ENCODE measurements around the gene KLHL17. TPM values are rescaled to one million over a fixed set of nuclear protein-coding genes. Genes with fewer than 3 reads are reported as not detected.

Gene KLHL17
- total RNA-seq, 1 donor from 2014 or later: 4.5 TPM

DNA sequence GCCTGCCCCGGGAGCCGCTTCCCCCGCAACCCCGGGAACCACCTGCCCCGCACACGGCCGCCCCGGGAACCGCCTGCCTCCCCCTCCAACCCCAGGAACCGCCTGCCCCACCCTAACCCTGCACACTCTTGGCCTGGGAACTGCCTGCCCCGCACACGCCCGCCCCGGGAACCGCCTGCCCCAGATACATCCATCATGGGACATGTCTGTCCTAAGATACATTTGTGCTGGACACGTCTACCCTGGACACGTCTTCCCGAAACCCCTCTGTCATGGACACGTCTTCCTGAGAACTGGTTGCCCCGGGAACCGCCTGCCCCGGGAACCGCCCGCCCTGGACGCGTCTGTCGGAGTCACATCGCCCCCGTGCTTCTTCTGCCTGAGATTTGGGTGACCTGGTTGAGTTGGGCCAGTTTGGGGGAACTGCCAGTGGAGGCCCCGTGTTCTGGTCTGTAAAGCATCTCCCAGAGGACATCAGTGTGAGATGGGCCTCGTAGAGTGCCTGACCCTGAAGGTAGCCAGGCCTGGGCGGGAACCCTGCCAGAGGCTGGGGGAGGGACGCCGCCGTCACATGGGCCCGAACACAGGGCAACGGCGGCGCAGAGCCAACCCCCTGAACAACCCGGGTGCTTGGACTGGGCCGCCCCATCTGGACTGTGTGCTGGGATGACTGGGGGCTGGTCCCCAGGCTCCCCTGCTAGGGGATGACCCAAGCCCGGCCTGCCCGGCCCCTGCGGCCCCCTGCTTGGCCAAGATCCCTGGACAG lies 17.9 kb downstream of the KLHL17 start:
- TF ChIP-seq, protein P1, sequence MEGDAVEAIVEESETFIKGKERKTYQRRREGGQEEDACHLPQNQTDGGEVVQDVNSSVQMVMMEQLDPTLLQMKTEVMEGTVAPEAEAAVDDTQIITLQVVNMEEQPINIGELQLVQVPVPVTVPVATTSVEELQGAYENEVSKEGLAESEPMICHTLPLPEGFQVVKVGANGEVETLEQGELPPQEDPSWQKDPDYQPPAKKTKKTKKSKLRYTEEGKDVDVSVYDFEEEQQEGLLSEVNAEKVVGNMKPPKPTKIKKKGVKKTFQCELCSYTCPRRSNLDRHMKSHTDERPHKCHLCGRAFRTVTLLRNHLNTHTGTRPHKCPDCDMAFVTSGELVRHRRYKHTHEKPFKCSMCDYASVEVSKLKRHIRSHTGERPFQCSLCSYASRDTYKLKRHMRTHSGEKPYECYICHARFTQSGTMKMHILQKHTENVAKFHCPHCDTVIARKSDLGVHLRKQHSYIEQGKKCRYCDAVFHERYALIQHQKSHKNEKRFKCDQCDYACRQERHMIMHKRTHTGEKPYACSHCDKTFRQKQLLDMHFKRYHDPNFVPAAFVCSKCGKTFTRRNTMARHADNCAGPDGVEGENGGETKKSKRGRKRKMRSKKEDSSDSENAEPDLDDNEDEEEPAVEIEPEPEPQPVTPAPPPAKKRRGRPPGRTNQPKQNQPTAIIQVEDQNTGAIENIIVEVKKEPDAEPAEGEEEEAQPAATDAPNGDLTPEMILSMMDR (IDR thresholded peaks at IDR 0.05; ENCODE audit: insufficient read depth, low read length, severe bottlenecking): no peak
- Histone ChIP-seq H3K4me3 (ENCODE audit: low read depth, low read length) (no peak overlapping the region), H3K27me3 (ENCODE audit: control insufficient read depth, insufficient read depth, low read length) (peaks cover 9% of the 10 kb centered on the region), H3K36me3 (ENCODE audit: control insufficient read depth, insufficient read depth, low read length) (peaks cover 4% of the 10 kb centered on the region)
- DNase-seq (ENCODE audit: low read depth) (no peak), FAIRE-seq (no peak)

DNA sequence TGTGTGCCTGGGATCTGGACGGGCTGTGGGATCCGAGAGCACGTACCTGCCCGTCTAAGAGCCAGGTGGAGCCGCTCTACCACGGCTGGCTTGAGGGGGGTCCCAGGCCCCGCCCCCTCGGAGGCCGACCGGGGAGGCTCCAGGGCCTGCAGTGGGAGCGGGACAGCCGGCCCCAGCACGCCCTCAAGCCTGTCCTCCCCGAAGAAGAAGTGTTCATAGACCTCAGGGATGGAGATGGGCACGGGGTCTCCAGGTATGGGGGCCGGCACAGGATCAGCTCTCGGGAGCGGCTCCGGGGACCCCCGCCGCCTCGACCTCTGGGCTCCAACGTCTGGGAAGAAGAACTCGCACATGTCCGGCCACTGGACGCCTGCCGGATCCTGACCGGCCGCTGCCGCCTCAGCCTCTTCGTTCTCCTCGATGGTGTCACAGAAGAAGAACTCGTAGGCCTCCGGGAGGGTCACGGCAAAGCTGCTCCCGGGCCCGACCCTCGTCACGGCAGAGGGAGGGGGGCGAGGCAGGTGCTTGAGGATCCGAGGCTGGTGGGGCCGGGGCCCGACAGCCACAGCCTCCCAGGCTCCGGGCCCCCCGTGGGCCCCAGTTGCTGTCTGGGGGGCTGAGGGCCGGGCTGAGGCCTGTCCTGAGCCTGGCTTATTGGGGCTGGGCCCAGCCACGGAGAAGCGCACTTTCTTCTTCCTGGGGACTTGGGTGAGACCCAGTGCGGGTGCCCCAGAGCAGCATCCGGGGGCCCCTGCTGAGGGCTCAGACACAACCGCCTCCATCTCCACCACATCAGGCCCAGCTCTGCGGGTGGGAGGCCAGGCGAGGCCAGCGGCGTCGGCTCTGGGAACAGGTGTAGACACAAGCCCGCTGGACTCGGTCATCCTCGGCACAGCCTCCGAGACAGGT lies 18.7 kb downstream of the KLHL17 start:
- DNase-seq (ENCODE audit: low read depth): no peak
- Histone ChIP-seq H3K27me3 (ENCODE audit: control insufficient read depth, insufficient read depth, low read length) (peaks cover 13% of the 10 kb centered on the region), H3K4me3 (ENCODE audit: low read depth, low read length) (no peak overlapping the region), H3K36me3 (ENCODE audit: control insufficient read depth, insufficient read depth, low read length) (peaks cover 2% of the 10 kb centered on the region)
- no peak for FAIRE-seq
- TF ChIP-seq, protein P1 (IDR thresholded peaks at IDR 0.05; ENCODE audit: insufficient read depth, low read length, severe bottlenecking): no peak

DNA sequence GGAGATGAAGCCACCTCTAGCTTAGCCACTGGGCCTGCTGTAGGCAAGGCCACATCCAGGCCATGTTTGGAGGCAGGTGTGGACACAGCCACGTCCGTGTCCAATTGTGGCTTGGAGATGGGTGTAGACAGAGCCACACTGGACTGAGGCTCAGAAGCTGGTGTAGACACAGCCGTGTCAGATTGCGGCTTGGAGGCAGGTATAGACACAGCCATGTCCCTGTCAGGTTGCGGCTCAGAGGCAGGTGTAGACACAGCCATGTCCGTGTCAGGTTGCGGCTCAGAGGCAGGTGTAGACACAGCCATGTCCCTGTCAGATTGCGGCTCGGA lies 19.3 kb downstream of the KLHL17 start:
- DNase-seq (ENCODE audit: low read depth) (no peak), FAIRE-seq (peak; percentile 13)
- H3K27me3 ChIP-seq (ENCODE audit: control insufficient read depth, insufficient read depth, low read length): peaks cover 13% of the 10 kb centered on the region
- H3K36me3 ChIP-seq (ENCODE audit: control insufficient read depth, insufficient read depth, low read length): no peaks in the 10 kb centered on the region
- H3K4me3 ChIP-seq (ENCODE audit: low read depth, low read length): no peak overlapping the region
- TF ChIP-seq, protein P1 (IDR thresholded peaks at IDR 0.05; ENCODE audit: insufficient read depth, low read length, severe bottlenecking): no peak

DNA sequence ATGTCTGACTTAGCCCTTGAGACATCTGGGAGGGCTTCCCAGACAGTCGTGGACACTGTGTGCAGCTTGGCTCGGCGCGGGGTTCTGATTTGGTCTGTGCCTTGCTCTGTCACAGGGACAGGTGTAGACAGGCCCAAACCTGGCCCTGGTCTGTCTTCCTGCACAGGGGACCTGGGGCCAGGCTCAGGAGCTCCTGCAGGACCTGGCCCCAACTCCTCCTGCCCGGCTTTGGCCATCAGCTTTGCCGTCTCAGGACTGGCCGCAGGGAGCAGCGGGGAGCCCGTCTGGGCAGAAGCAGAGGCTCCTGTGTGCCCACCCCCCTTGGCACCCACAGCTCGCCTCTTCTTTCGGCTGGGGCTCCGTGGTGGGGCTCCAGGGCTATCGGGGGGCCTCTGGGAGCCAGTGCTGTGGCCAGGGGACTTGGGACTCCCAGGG lies 19.8 kb downstream of the KLHL17 start:
- Histone ChIP-seq H3K27me3 (ENCODE audit: control insufficient read depth, insufficient read depth, low read length) (peaks cover 13% of the 10 kb centered on the region), H3K36me3 (ENCODE audit: control insufficient read depth, insufficient read depth, low read length) (no peaks in the 10 kb centered on the region), H3K4me3 (ENCODE audit: low read depth, low read length) (no peak overlapping the region)
- TF ChIP-seq, protein P1 (IDR thresholded peaks at IDR 0.05; ENCODE audit: insufficient read depth, low read length, severe bottlenecking): no peak
- DNase-seq (ENCODE audit: low read depth) (peak; percentile 39), FAIRE-seq (no peak)

DNA sequence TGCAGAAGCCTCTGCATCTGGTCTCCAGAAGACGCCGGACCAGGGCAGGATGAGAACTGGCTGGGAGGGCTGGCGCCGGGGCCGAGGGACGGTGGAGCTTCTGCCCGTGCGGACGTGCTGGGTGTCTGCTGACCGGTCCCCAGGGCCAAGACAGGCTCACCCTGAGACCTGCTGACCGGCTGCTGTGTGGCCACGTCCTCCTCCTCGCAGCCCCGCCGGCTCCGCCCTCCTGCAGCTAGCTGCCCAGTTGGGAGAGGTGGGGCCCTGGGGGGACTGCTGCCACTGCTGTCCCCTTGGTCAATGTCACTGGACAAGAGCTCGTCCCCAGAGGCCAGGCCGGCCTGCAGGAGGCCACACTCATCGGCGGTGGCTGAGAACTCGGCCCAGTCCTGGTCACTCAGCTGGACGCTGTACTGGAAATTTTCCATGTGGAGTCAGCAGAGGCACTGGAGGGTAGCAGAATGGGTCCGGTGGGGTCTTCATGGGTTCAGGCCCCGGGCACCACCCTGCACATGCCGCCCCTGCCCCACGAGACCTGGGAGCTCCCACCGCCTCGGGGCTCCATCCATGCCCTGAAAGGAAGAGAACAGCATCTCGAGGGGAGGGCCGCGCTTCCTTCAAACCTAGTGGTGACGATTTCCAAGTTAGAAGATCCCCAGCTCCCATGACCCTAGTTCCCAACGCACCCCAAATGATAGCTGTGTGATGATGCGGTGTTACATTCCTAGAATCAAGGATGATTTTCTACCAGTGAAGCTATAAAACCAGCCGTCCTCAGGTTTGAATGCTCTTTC lies 20.4 kb downstream of the KLHL17 start:
- TF ChIP-seq, protein P1 (IDR thresholded peaks at IDR 0.05; ENCODE audit: insufficient read depth, low read length, severe bottlenecking): no peak
- H3K4me3 ChIP-seq (ENCODE audit: low read depth, low read length): no peak overlapping the region
- no peaks in the 10 kb centered on the region for H3K36me3 ChIP-seq (ENCODE audit: control insufficient read depth, insufficient read depth, low read length)
- DNase-seq (ENCODE audit: low read depth) (no peak), FAIRE-seq (no peak)
- H3K27me3 ChIP-seq (ENCODE audit: control insufficient read depth, insufficient read depth, low read length): peaks cover 13% of the 10 kb centered on the region
